Measurements from ENCODE around the gene GTF3C4.

DNA sequence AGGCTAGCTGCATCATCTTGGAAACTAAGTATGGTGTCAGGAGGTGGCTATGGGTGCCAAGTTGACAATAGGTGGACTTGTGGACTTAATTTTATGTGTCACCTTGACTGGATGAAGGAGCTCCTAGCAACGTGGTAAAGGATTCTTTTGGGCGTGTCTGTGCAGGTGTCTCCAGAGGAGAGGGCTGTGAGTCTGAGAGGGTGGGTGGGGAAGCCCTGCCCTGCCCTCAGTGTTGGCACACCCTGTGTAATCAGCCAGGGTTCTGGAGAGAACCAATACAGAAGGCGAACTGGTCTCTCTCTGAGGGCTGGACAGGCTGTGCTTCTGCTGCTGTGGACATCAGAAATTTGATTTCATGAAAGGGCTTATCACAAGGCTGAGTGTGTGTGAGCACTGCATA, 61.0 kb downstream of the GTF3C4 start:
- TF ChIP-seq, protein P1, sequence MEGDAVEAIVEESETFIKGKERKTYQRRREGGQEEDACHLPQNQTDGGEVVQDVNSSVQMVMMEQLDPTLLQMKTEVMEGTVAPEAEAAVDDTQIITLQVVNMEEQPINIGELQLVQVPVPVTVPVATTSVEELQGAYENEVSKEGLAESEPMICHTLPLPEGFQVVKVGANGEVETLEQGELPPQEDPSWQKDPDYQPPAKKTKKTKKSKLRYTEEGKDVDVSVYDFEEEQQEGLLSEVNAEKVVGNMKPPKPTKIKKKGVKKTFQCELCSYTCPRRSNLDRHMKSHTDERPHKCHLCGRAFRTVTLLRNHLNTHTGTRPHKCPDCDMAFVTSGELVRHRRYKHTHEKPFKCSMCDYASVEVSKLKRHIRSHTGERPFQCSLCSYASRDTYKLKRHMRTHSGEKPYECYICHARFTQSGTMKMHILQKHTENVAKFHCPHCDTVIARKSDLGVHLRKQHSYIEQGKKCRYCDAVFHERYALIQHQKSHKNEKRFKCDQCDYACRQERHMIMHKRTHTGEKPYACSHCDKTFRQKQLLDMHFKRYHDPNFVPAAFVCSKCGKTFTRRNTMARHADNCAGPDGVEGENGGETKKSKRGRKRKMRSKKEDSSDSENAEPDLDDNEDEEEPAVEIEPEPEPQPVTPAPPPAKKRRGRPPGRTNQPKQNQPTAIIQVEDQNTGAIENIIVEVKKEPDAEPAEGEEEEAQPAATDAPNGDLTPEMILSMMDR (IDR thresholded peaks at IDR 0.05): no peak
- no peak for TF ChIP-seq POLR2A (IDR thresholded peaks at IDR 0.05)

All from testis (tissue), 2 donors.